IPS-20b (cell line): ENCODE results near the gene NEK9.

Experiments used
- H3K27ac ChIP-seq: one replicate; pipeline ENCODE4 v1.5.1; 2013; ENCODE audit warnings: low read length
- H3K27me3 ChIP-seq: 2 replicates; pipeline ENCODE4 v1.6.1; 2013; ENCODE audit warnings: mild to moderate bottlenecking, low read length, inconsistent platforms; ENCODE audit not compliant: insufficient read depth
- H3K36me3 ChIP-seq: 2 replicates; pipeline ENCODE4 v1.6.1; 2013; ENCODE audit warnings: low read depth, mild to moderate bottlenecking, inconsistent platforms, low read length, moderate library complexity; ENCODE audit not compliant: insufficient read depth
- H3K4me1 ChIP-seq: 2 replicates; pipeline ENCODE4 v1.6.1; 2013; ENCODE audit warnings: mild to moderate bottlenecking, control low read depth, inconsistent platforms, low read length, moderate library complexity; ENCODE audit not compliant: insufficient read depth
- H3K4me3 ChIP-seq: 2 replicates; pipeline ENCODE4 v1.5.1; 2013; ENCODE audit warnings: mild to moderate bottlenecking, low read length, inconsistent platforms
- H3K9ac ChIP-seq: 2 replicates; pipeline ENCODE4 v1.6.1; 2013; ENCODE audit warnings: low read depth, mild to moderate bottlenecking, inconsistent platforms, low read length, moderate library complexity
- H3K9me3 ChIP-seq: 2 replicates; pipeline ENCODE4 v1.6.1; 2013; ENCODE audit warnings: mild to moderate bottlenecking, low read depth, low read length, inconsistent platforms; ENCODE audit not compliant: insufficient read depth

The NEK9 gene

GRCh38 chr14:75143761-75144527, 17.1 kb upstream of the NEK9 start:
- H3K4me3 ChIP-seq: no peak overlapping the region
- H3K9ac ChIP-seq: no peak overlapping the region
- H3K9me3 ChIP-seq: no peaks in the 10 kb centered on the region
- peaks cover 10% of the 10 kb centered on the region for H3K4me1 ChIP-seq
- peaks cover 26% of the 10 kb centered on the region for H3K36me3 ChIP-seq
- H3K27ac ChIP-seq: no peak overlapping the region
- H3K27me3 ChIP-seq: no peaks in the 10 kb centered on the region

DNA sequence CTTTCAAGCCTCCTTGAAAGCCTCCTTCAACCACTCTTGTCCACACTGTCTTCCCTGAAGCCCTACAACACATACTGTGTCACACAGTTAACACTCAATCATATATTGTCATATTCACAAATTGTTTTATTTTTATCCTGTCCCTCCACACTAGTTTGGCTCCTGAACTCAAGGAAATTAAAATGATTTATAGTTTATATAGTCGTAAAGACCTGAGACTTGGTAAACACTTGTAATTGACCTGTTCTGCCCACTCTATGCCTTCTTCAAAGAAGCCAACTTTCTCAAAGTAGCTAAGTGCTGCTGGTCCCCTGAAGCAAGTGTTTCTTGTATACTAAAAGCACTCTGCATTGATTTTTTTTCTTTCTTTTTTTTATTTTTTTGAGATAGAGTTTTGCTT, 15.6 kb upstream of the NEK9 start:
- Histone ChIP-seq H3K9ac (no peak overlapping the region), H3K4me1 (peaks cover 2% of the 10 kb centered on the region; the same call in 1 of the 2 replicates), H3K27ac (no peak overlapping the region)

DNA sequence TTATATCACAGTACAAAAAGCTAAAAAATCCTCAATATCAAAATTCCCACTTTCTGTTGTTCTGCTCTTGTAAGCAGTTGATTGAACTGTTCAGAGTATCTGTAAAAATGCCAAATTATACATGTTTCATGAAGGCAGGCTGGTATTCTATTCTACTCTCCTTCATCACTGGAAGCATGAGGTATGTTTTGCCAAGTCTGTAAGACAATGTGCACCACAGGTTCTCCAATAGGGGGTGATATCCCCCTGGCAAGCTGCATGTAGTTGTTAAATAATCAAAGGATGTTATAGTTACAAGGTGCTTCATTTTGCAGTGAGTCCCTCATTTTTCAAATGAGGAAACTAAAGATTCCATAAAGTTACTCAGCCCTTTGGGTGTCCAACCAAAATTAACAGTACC, 15.1 kb upstream of the NEK9 start:
- H3K36me3 ChIP-seq: peaks cover 26% of the 10 kb centered on the region
- no peak overlapping the region for H3K9ac ChIP-seq
- no peaks in the 10 kb centered on the region for H3K4me1 ChIP-seq
- no peak overlapping the region for H3K4me3 ChIP-seq
- no peaks in the 10 kb centered on the region for H3K9me3 ChIP-seq
- no peaks in the 10 kb centered on the region for H3K27me3 ChIP-seq
- no peak overlapping the region for H3K27ac ChIP-seq

More for the DNA sequence above, 15.6 kb upstream of the NEK9 start:
- peaks cover 26% of the 10 kb centered on the region for H3K36me3 ChIP-seq
- no peaks in the 10 kb centered on the region for H3K9me3 ChIP-seq
- no peaks in the 10 kb centered on the region for H3K27me3 ChIP-seq
- no peak overlapping the region for H3K4me3 ChIP-seq

DNA sequence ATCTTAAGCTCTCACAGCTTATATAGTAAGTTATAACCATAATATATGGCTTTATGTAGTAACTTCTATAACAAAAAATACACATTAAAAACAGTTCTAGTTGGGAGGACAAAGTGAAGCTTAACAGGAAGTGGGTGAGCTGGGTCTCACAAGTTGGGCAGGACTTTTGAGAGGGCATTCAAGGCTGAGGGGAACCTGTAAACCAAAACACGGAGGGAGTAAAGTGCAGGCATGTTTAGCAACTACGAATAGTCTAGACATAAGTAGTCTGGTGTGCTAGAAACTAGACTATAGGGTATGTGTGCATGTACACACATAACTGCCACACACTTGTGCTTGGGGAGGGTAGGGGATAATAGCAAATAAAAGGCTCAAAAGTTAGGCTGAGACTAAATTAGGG, 14.2 kb upstream of the NEK9 start:
- peaks cover 18% of the 10 kb centered on the region for H3K36me3 ChIP-seq
- no peak overlapping the region for H3K4me3 ChIP-seq
- no peak overlapping the region for H3K9ac ChIP-seq
- H3K4me1 ChIP-seq: no peaks in the 10 kb centered on the region
- H3K27me3 ChIP-seq: no peaks in the 10 kb centered on the region
- no peak overlapping the region for H3K27ac ChIP-seq
- H3K9me3 ChIP-seq: no peaks in the 10 kb centered on the region

DNA sequence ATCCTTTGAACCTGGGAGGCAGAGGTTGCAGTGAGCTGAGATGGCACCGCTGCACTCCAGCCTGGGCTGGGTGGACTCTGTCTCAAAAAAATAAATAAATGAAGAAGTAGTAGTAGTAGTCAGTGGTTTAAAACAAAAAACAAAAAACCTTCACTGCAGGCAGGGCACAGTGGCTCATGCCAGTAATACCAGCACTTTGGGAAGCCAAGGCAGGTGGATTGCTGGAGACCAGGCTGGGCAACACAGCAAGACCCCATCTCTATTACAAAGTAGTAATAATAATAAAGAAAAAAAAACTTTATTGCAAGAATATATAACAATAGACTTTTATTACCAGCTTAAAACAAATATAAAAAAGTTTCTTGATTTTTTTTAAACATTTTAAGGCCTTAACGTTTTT, 13.8 kb upstream of the NEK9 start:
- Histone ChIP-seq H3K9me3 (no peaks in the 10 kb centered on the region), H3K9ac (no peak overlapping the region), H3K36me3 (peaks cover 21% of the 10 kb centered on the region), H3K4me3 (no peak overlapping the region), H3K4me1 (no peaks in the 10 kb centered on the region), H3K27me3 (no peaks in the 10 kb centered on the region), H3K27ac (no peak overlapping the region)

DNA sequence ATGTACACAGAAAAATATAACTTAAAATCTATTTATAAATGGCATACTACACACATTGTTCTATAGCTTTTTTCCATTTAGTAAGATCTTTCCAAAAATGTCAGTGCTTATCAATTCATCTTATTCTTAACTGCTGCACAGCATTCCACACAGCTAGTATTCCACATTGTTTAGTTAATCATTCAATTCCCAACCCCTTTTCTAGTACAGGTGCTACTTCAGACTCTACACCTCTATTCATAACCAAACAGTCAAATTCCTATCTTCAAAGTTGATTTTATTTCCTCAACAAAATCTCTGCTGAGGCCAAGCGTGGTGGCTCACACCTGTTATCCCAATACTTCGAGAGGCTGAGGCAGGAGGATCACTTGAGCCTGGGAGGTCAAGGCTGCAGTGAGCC, 12.3 kb upstream of the NEK9 start:
- Histone ChIP-seq H3K27ac (no peak overlapping the region), H3K9ac (no peak overlapping the region), H3K4me1 (no peaks in the 10 kb centered on the region)

GRCh38 chr14:75138492-75138891, 11.6 kb upstream of the NEK9 start:
- peaks cover 8% of the 10 kb centered on the region for H3K9me3 ChIP-seq
- no peak overlapping the region for H3K9ac ChIP-seq
- H3K4me1 ChIP-seq: no peaks in the 10 kb centered on the region
- no peaks in the 10 kb centered on the region for H3K27me3 ChIP-seq
- H3K27ac ChIP-seq: no peak overlapping the region
- no peak overlapping the region for H3K4me3 ChIP-seq
- H3K36me3 ChIP-seq: peaks cover 24% of the 10 kb centered on the region

More for the DNA sequence above, 12.3 kb upstream of the NEK9 start:
- H3K9me3 ChIP-seq: 0 out of 2 replicates have a peak, but pooled peaks cover 1% of the 10 kb centered on the region
- peaks cover 22% of the 10 kb centered on the region for H3K36me3 ChIP-seq
- no peaks in the 10 kb centered on the region for H3K27me3 ChIP-seq
- H3K4me3 ChIP-seq: no peak overlapping the region

DNA sequence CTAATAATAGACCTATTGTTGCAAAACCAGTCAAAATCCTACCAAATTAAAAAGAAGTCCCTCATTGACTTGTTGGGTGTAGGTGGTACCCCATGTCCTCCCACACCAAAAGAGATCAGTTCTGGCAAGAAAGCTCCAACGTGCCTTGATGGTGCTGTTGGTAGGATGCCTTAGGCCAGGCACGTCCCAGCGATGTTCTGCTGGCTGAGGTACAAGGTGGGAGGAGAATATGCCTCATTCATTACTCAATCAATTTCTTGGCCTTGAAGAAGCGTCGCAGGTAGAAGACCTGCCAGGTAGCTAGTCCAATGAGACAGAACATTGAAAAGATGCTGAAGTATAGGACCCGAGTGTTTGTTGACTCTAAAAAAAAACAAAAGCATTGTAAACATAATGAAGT, 7.8 kb upstream of the NEK9 start:
- no peak overlapping the region for H3K4me3 ChIP-seq
- H3K27me3 ChIP-seq: no peaks in the 10 kb centered on the region
- no peak overlapping the region for H3K27ac ChIP-seq
- no peak overlapping the region for H3K9ac ChIP-seq
- H3K36me3 ChIP-seq: peaks cover 34% of the 10 kb centered on the region
- H3K4me1 ChIP-seq: no peaks in the 10 kb centered on the region
- peaks cover 8% of the 10 kb centered on the region for H3K9me3 ChIP-seq

GRCh38 chr14:75133597-75133996, 6.7 kb upstream of the NEK9 start:
- no peak overlapping the region for H3K27ac ChIP-seq

GRCh38 chr14:75132382-75133086, 5.7 kb upstream of the NEK9 start:
- Histone ChIP-seq H3K4me1 (peaks cover 4% of the 10 kb centered on the region; the same call in 1 of the 2 replicates), H3K27ac (no peak overlapping the region), H3K27me3 (no peaks in the 10 kb centered on the region), H3K4me3 (no peak overlapping the region), H3K9ac (no peak overlapping the region), H3K36me3 (peaks cover 37% of the 10 kb centered on the region), H3K9me3 (peaks cover 8% of the 10 kb centered on the region)

More at GRCh38 chr14:75133597-75133996, 6.7 kb upstream of the NEK9 start:
- Histone ChIP-seq H3K9me3 (peaks cover 8% of the 10 kb centered on the region), H3K27me3 (no peaks in the 10 kb centered on the region), H3K9ac (no peak overlapping the region), H3K4me1 (no peaks in the 10 kb centered on the region), H3K4me3 (no peak overlapping the region), H3K36me3 (peaks cover 34% of the 10 kb centered on the region)

GRCh38 chr14:75128596-75128990, 1.7 kb upstream of the NEK9 start:
- no peaks in the 10 kb centered on the region for H3K27me3 ChIP-seq
- H3K4me1 ChIP-seq: peaks cover 10% of the 10 kb centered on the region; the same call in 1 of the 2 replicates
- H3K36me3 ChIP-seq: peaks cover 18% of the 10 kb centered on the region
- H3K4me3 ChIP-seq: no peak overlapping the region
- H3K9ac ChIP-seq: no peak overlapping the region
- H3K27ac ChIP-seq: no peak overlapping the region
- peaks cover 1% of the 10 kb centered on the region; the same call in 1 of the 2 replicates for H3K9me3 ChIP-seq
